HEK293 (cell line): Measurements from ENCODE around the gene DMD.

ENCODE experiments used
- CTCF ChIP-seq: fragments of 450-650 bp; formaldehyde crosslinking; IDR thresholded peaks from 2 replicates; pipeline ENCODE4 v1.5.1; 2016; ENCODE audit warnings: missing biosample characterization, missing genetic modification characterization
- KLF1 ChIP-seq: fragments of 450-650 bp; formaldehyde crosslinking; IDR thresholded peaks from 2 replicates; pipeline ENCODE4 v1.5.1; 2016; ENCODE audit warnings: missing biosample characterization, missing genetic modification characterization
- OSR2 ChIP-seq: fragments of 450-650 bp; formaldehyde crosslinking; IDR thresholded peaks from 2 replicates; pipeline ENCODE4 v1.5.1; 2016; ENCODE audit warnings: missing biosample characterization, missing genetic modification characterization
- ZBTB1 ChIP-seq: fragments of 450-650 bp; formaldehyde crosslinking; IDR thresholded peaks from 2 replicates; pipeline ENCODE4 v1.5.1; 2016; ENCODE audit warnings: missing biosample characterization, missing genetic modification characterization
- ZNF521 ChIP-seq: fragments of 450-650 bp; formaldehyde crosslinking; IDR thresholded peaks from 2 replicates; pipeline ENCODE4 v1.5.1; 2017; ENCODE audit warnings: missing biosample characterization, mild to moderate bottlenecking, missing genetic modification characterization
- ZNF560 ChIP-seq: fragments of 450-650 bp; formaldehyde crosslinking; IDR thresholded peaks from 2 replicates; pipeline ENCODE4 v1.5.1; 2017; ENCODE audit warnings: missing biosample characterization, missing genetic modification characterization, borderline replicate concordance
- ZNF596 ChIP-seq: fragments of 450-650 bp; IDR thresholded peaks from 2 replicates; pipeline ENCODE4 v1.5.0; 2018; ENCODE audit warnings: missing biosample characterization, mild to moderate bottlenecking, missing genetic modification characterization, moderate library complexity
- ZNF639 ChIP-seq: fragments of 450-650 bp; formaldehyde crosslinking; IDR thresholded peaks from 2 replicates; pipeline ENCODE4 v1.5.1; 2016; ENCODE audit warnings: missing biosample characterization, missing genetic modification characterization

GRCh38 chrX:32480019-32480418 is 731.3 kb downstream of the DMD start:
- TF ChIP-seq CTCF (no peak), KLF1 (tag by site-specific recombination) (no peak), ZNF560 (tag by site-specific recombination) (no peak), ZNF521 (tag by site-specific recombination) (no peak), ZNF596 (tag by site-specific recombination) (no peak), ZBTB1 (tag by site-specific recombination) (no peak), OSR2 (no peak), ZNF639 (tag by site-specific recombination) (no peak)
